NCI-H774 (cell line): ENCODE measurements around the gene PRKCA.
"Not testable (repeated sequence)": the region's sequence is repeated elsewhere in the genome, so short reads cannot be mapped to it uniquely, and the experiment has no call there.

ENCODE experiments used
- DNase-seq: peaks from one replicate; lab custom pipeline; 2025; lab: John Stamatoyannopoulos, UW

The PRKCA gene

GRCh38 chr17:66489576-66489975 lies 187.2 kb downstream of the PRKCA start:
- DNase-seq = not testable (repeated sequence)

GRCh38 chr17:66491213-66491612 lies 188.8 kb downstream of the PRKCA start:
- DNase-seq = no peak

GRCh38 chr17:66491665-66492064 lies 189.3 kb downstream of the PRKCA start:
- no peak for DNase-seq

DNA sequence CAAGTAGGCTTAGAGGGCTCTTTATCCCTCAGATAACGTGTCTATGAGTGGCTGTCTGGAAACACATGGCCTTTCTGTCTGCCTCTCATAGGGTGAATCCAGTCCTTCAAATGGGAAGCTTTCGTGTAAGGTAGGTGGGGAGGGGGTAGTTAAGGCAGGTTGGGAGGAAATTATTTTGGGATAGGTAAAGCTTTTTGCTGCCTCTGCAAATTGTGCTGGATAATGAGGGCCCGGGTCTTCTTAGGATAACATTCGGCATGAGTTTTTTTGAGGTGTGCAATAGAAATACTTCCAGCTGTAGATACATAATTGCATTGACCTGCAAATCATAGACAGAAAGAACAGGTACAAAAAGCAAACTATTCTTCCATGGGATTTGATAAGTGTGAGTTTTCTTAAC lies 189.7 kb downstream of the PRKCA start:
- DNase-seq = no peak

DNA sequence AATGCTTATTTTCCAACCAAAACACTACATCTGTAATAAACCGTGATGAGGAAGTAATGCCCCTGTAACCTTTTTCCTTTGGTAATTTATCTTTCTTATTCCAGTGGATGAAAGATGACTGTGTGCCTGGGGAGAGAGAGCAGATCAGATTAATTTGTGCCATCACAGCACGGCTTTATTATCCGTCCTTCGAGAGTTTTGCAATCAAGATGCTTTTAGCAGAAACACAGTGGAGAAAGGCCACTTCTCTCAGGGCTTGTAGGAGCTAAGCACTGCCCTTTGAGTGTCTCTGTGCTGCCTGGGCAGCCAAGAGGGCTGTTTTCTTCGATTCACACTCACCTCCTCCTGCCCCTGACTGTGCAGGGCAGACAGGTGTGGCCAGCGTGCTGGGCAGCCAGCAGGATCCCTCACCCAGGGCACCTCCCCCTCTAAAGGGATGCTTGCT lies 190.2 kb downstream of the PRKCA start:
- peak; percentile 28 for DNase-seq

GRCh38 chr17:66493283-66494019 lies 191.0 kb downstream of the PRKCA start:
- no peak for DNase-seq

- DNase-seq = no peak
Observed at GRCh38 chr17:66494023-66494803, 191.8 kb downstream of the PRKCA start.

DNA sequence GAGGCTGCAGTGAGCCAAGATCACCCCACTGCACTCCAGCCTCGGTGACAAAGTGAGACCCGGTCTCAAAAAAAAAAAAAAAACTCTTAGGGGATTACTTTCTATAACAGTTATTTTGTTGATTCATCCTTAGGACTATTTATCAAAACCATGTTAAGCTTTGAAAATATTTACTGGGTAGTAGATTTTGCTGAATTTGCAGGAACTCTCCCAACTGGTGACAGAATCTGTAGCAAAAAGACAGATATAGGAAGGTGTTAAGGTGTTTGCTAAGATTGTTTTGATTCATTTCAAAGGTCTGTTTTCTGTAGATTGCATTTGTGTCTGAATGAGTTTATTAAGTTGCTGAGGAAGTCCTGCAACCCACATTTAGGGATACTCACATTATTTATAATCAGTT lies 192.6 kb downstream of the PRKCA start:
- no peak for DNase-seq

DNA sequence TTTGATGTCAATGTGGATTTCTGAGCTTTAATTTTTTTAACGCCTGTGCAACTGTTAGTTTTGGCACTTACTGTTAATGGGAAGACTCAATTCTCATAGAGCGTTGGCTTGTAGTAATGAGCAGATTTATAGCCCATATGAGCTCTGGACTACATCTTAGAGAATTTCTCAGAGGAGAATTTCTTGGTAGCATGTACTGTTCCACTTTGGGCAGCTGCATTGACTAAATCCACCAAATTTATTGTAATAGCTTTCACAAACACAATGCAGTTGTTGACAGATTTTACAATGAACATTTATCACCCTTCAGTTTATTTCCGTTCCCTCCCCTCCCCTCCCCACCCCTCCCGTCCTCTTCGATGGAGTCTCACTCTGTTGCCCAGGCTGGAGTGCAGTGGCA lies 193.9 kb downstream of the PRKCA start:
- no peak for DNase-seq

DNA sequence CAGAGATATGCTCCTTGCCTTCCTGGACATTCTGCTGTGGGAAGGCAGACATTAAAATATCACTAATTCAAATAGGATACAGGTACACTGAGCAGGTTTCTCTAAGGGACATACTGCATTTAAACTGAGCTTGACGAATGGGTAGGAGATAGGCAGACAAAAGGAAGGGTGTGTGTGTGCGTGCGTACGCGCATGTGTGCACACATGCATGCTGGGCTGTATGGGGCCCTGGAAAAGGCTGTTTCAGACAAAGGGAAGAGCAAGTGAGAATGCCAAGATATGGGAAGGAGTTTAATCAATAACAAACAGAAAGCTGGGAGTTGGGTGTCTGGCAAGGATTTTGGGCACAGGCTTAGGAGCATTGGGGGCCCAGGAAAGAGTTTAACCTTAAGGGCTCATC lies 196.2 kb downstream of the PRKCA start:
- DNase-seq = no peak

DNA sequence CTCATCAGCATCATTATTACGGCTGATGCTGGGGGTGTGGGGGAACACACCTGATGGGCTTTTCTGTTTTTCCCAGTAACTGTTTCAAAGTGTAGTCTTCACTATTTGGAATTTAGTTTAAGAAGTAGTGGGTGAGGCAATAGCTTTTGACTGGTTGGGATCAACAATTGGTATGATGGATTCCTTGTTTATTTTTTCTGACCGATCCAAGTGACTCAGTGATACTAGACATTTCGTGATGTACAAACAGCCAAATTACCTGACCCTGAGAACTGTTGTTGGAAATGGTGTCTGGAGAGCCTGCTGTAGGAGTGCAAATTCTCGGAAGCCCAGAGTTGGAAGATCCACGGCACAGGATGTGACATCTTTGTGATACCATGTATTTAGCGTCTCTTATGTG lies 204.2 kb downstream of the PRKCA start:
- no peak for DNase-seq

GRCh38 chr17:66507103-66507923 lies 204.9 kb downstream of the PRKCA start:
- DNase-seq = no peak

GRCh38 chr17:66507982-66508760 lies 205.8 kb downstream of the PRKCA start:
- no peak for DNase-seq

DNA sequence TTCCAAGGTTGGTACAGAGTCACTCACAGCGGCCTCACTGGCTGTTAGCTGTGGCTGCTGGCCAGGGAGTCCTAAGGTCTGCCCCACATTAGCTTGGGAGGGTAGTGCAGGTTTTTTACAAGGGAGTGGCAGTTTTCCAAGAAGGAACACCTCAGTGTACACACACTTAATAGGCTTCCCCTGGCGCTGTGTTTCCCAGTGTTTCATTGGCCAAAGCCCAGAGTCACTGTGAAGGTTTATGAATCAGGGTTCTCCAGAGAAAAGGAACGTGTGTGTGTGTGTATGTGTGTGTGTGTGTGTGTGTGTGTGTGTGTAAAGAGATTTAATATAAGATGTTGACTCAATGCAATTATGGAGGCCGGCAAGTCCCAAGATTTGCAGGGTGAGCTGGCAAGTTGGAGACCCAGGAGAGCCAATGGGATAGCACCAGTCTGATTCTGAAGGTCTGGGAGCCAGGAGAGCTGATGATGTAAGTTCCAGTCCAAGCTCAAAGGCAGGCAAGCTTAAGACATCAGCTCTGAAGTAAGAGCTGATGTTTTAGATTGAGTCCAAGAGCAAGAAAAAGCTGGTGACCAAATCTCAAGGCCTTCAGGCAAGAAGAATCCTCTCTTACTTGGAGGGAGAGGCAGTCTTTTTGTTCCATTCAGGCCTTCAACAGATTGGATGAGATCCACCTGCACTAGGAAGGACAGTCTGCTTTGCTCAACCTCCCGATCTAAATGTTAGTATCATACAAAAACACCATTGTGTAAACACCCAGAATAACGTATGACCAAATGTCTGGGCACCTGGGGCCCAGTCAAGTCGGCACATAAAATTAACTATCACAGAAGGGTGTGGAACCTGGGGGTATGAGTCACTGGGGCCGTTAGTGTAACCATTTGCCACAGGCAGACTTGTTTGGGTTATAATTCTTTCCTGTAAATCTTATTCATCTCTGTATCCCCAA lies 206.8 kb downstream of the PRKCA start:
- DNase-seq = no peak

GRCh38 chr17:66509926-66510325 lies 207.5 kb downstream of the PRKCA start:
- no peak for DNase-seq

DNA sequence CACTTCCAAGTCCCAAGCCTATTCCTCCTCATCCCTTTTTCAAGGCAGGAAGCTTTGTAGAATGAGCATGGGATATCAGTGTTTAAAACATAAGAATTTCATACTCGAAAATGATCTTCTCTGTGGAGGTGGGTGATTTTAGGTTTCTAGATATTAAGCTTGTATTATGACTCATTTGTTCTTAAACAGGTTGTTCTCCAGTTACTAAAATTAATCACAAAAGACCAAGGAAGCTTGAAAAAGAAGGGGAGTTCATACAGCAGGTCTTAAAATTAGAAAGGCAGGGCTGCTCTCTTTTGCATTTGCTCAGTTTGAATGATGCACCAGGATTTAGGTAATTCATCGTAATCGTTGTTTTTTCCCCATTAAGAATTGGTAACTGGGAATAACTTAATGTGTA lies 208.7 kb downstream of the PRKCA start:
- no peak for DNase-seq

GRCh38 chr17:66514227-66514806 lies 211.9 kb downstream of the PRKCA start:
- no peak for DNase-seq

GRCh38 chr17:66515974-66516373 lies 213.6 kb downstream of the PRKCA start:
- no peak for DNase-seq

- no peak for DNase-seq
Observed at GRCh38 chr17:66517336-66518009, 215.1 kb downstream of the PRKCA start.

- no peak for DNase-seq
Observed at GRCh38 chr17:66518108-66518507, 215.7 kb downstream of the PRKCA start.
